DOHH2 (cell line): ENCODE measurements around the gene PEX6.

Source experiments
- H3F3A ChIP-seq: fragments of 200-600 bp; sonication (generic), shearing (Covaris generic); 2 replicates; pipeline ENCODE4 v1.6.0; 2016; ENCODE audit warnings: antibody characterized with exemption, mild to moderate bottlenecking; ENCODE audit not compliant: control insufficient read depth, insufficient read depth
- H3K27ac ChIP-seq: fragments of 200-600 bp; sonication (generic); 2 replicates; pipeline ENCODE4 v1.5.1; 2014; ENCODE audit warnings: low read depth, mild to moderate bottlenecking, low read length, moderate library complexity
- H3K27me3 ChIP-seq: fragments of 200-600 bp; sonication (generic); 2 replicates; pipeline ENCODE4 v1.6.1; 2014; ENCODE audit warnings: mild to moderate bottlenecking, low read length, mixed read lengths; ENCODE audit not compliant: control insufficient read depth
- H3K36me3 ChIP-seq: fragments of 200-600 bp; sonication (generic); 2 replicates; pipeline ENCODE4 v1.6.1; 2014; ENCODE audit warnings: mild to moderate bottlenecking, low read length, moderate library complexity, mixed read lengths; ENCODE audit not compliant: control insufficient read depth
- H3K4me1 ChIP-seq: fragments of 200-600 bp; sonication (generic); 2 replicates; pipeline ENCODE4 v1.6.1; 2014; ENCODE audit warnings: mild to moderate bottlenecking, low read length, mixed read lengths; ENCODE audit not compliant: control insufficient read depth
- H3K4me2 ChIP-seq: fragments of 200-600 bp; sonication (generic); 2 replicates; pipeline ENCODE4 v1.6.0; 2014; ENCODE audit warnings: mild to moderate bottlenecking, low read length, moderate library complexity
- H3K4me3 ChIP-seq: fragments of 200-600 bp; sonication (generic); 2 replicates; pipeline ENCODE4 v1.5.1; 2014; ENCODE audit warnings: mild to moderate bottlenecking, low read length, mixed read lengths
- H3K79me2 ChIP-seq: fragments of 200-600 bp; sonication (generic); 2 replicates; pipeline ENCODE4 v1.6.1; 2014; ENCODE audit warnings: mild to moderate bottlenecking, low read length, mixed read lengths; ENCODE audit not compliant: control insufficient read depth
- H3K9me2 ChIP-seq: fragments of 200-600 bp; sonication (generic); replicated peaks from 2 replicates; pipeline ENCODE4 v1.6.1; 2014; ENCODE audit warnings: mild to moderate bottlenecking, low read length, mixed read lengths; ENCODE audit not compliant: control insufficient read depth
- H3K9me3 ChIP-seq: fragments of 200-600 bp; sonication (generic); 2 replicates; pipeline ENCODE4 v1.6.1; 2014; ENCODE audit warnings: antibody characterized with exemption, low read length, mixed read lengths; ENCODE audit not compliant: control insufficient read depth, insufficient read depth
- H4K20me1 ChIP-seq: fragments of 200-600 bp; sonication (generic); 2 replicates; pipeline ENCODE4 v1.6.0; 2014; ENCODE audit warnings: low read depth, mild to moderate bottlenecking, antibody characterized with exemption, low read length, moderate library complexity; ENCODE audit not compliant: control insufficient read depth, insufficient read depth
- CTCF ChIP-seq: fragments of 200-600 bp; sonication (generic); IDR thresholded peaks from one replicate; pipeline ENCODE4 v1.5.1; 2014; ENCODE audit warnings: antibody characterized with exemption, mild to moderate bottlenecking, low read depth, low read length; ENCODE audit not compliant: poor library complexity, severe bottlenecking
- EZH2phosphoT487 ChIP-seq: fragments of 200-600 bp; sonication (generic); IDR thresholded peaks from 2 replicates; pipeline ENCODE4 v1.6.1; 2017; ENCODE audit warnings: borderline replicate concordance, mild to moderate bottlenecking, antibody characterized with exemption, low read length, moderate library complexity, mixed read lengths

The PEX6 gene

GRCh38 chr6:42996513-42996912 lies 17.5 kb upstream of the PEX6 start:
- TF ChIP-seq CTCF: peak; percentile 17
- TF ChIP-seq EZH2phosphoT487: no peak
- H3K4me3 ChIP-seq: no peak overlapping the region
- peaks cover 3% of the 10 kb centered on the region; the same call in 1 of the 2 replicates for H3K4me1 ChIP-seq
- H3K9me2 ChIP-seq: no peaks in the 10 kb centered on the region
- no peak overlapping the region for H3K27ac ChIP-seq
- H4K20me1 ChIP-seq: no peaks in the 10 kb centered on the region
- H3K4me2 ChIP-seq: no peak overlapping the region
- no peaks in the 10 kb centered on the region for H3K27me3 ChIP-seq
- no peaks in the 10 kb centered on the region for H3K9me3 ChIP-seq
- H3K36me3 ChIP-seq: peaks cover 3% of the 10 kb centered on the region
- H3K79me2 ChIP-seq: no peaks in the 10 kb centered on the region
- H3F3A ChIP-seq: peaks cover 5% of the 10 kb centered on the region; the same call in 1 of the 2 replicates

GRCh38 chr6:42993445-42993844 lies 14.5 kb upstream of the PEX6 start:
- Histone ChIP-seq H3K9me3 (no peaks in the 10 kb centered on the region), H3K36me3 (peaks cover 23% of the 10 kb centered on the region), H4K20me1 (no peaks in the 10 kb centered on the region), H3K79me2 (no peaks in the 10 kb centered on the region), H3K27me3 (no peaks in the 10 kb centered on the region), H3K4me2 (no peak overlapping the region), H3K4me1 (peaks cover 3% of the 10 kb centered on the region; the same call in 1 of the 2 replicates), H3K4me3 (no peak overlapping the region), H3F3A (peaks cover 5% of the 10 kb centered on the region; the same call in 1 of the 2 replicates), H3K27ac (no peak overlapping the region), H3K9me2 (no peaks in the 10 kb centered on the region)
- TF ChIP-seq EZH2phosphoT487: no peak
- no peak for TF ChIP-seq CTCF

DNA sequence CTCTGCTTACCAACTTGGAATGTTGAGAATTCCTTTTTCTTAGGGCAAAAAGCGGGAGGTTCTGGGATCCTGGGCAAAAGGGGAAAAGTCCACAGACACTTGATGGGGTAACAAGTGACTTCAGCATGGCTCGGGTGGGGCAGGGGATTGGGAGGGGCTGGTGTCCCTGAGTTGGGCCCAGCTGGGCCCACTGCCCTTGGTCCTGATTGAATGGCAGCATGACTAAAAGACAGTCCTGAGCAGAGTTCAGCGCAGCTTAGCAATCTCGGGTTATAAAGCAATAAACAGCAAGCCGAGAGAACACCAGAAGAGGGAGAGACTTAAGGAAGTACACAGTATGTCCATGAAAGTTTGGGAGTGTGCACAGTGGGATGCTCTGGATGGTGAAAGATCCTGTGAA lies 10.9 kb upstream of the PEX6 start:
- Histone ChIP-seq H3K9me2 (no peaks in the 10 kb centered on the region), H3K9me3 (no peaks in the 10 kb centered on the region), H3K4me1 (peaks cover 11% of the 10 kb centered on the region), H3F3A (no peaks in the 10 kb centered on the region), H3K27me3 (no peaks in the 10 kb centered on the region), H4K20me1 (no peaks in the 10 kb centered on the region), H3K4me2 (no peak overlapping the region), H3K27ac (no peak overlapping the region), H3K4me3 (no peak overlapping the region), H3K79me2 (peaks cover 24% of the 10 kb centered on the region), H3K36me3 (peaks cover 23% of the 10 kb centered on the region)
- no peak for TF ChIP-seq CTCF
- no peak for TF ChIP-seq EZH2phosphoT487
